ENCODE data around the gene ZNF70. TPM values are rescaled to one million over a fixed set of nuclear protein-coding genes. Genes with fewer than 3 reads are reported as not detected.
A peak's percentile ranks its signal among the peaks of the same experiment; 100 is the strongest.

The ZNF70 gene
- total and polyA plus RNA-seq, 2 of the 13 experiments (the other 11 are each of a cell fraction or from before 2014, with no cell fraction given) = 0.62 to 3.6 TPM

GRCh38 chr22:23774114-23774921 is 23.4 kb upstream of the ZNF70 start (continued):
- no peak for TF ChIP-seq ZNF577 (CRISPR knock-in tag; IDR thresholded peaks at IDR 0.05; ENCODE audit: borderline replicate concordance, low read depth)
- no peak; the same call in 1 of the 2 replicates for TF ChIP-seq GATA4 (IDR thresholded peaks at IDR 0.05; ENCODE audit: borderline replicate concordance, low read depth)
- no peak for TF ChIP-seq JDP2 (CRISPR knock-in tag; IDR thresholded peaks at IDR 0.05; ENCODE audit: borderline replicate concordance)
- no peak for TF ChIP-seq NKX3-1 (CRISPR knock-in tag; IDR thresholded peaks at IDR 0.05)
- TF ChIP-seq MTA3 (CRISPR knock-in tag; IDR thresholded peaks at IDR 0.05) = no peak
- no peak for TF ChIP-seq ZNF652 (CRISPR knock-in tag; IDR thresholded peaks at IDR 0.05; ENCODE audit: borderline replicate concordance, low read depth)
- no peak for TF ChIP-seq THAP7 (CRISPR knock-in tag; IDR thresholded peaks at IDR 0.05)
- TF ChIP-seq PITX1 (CRISPR knock-in tag; IDR thresholded peaks at IDR 0.05) = peak; percentile 94
- TF ChIP-seq, protein P1, sequence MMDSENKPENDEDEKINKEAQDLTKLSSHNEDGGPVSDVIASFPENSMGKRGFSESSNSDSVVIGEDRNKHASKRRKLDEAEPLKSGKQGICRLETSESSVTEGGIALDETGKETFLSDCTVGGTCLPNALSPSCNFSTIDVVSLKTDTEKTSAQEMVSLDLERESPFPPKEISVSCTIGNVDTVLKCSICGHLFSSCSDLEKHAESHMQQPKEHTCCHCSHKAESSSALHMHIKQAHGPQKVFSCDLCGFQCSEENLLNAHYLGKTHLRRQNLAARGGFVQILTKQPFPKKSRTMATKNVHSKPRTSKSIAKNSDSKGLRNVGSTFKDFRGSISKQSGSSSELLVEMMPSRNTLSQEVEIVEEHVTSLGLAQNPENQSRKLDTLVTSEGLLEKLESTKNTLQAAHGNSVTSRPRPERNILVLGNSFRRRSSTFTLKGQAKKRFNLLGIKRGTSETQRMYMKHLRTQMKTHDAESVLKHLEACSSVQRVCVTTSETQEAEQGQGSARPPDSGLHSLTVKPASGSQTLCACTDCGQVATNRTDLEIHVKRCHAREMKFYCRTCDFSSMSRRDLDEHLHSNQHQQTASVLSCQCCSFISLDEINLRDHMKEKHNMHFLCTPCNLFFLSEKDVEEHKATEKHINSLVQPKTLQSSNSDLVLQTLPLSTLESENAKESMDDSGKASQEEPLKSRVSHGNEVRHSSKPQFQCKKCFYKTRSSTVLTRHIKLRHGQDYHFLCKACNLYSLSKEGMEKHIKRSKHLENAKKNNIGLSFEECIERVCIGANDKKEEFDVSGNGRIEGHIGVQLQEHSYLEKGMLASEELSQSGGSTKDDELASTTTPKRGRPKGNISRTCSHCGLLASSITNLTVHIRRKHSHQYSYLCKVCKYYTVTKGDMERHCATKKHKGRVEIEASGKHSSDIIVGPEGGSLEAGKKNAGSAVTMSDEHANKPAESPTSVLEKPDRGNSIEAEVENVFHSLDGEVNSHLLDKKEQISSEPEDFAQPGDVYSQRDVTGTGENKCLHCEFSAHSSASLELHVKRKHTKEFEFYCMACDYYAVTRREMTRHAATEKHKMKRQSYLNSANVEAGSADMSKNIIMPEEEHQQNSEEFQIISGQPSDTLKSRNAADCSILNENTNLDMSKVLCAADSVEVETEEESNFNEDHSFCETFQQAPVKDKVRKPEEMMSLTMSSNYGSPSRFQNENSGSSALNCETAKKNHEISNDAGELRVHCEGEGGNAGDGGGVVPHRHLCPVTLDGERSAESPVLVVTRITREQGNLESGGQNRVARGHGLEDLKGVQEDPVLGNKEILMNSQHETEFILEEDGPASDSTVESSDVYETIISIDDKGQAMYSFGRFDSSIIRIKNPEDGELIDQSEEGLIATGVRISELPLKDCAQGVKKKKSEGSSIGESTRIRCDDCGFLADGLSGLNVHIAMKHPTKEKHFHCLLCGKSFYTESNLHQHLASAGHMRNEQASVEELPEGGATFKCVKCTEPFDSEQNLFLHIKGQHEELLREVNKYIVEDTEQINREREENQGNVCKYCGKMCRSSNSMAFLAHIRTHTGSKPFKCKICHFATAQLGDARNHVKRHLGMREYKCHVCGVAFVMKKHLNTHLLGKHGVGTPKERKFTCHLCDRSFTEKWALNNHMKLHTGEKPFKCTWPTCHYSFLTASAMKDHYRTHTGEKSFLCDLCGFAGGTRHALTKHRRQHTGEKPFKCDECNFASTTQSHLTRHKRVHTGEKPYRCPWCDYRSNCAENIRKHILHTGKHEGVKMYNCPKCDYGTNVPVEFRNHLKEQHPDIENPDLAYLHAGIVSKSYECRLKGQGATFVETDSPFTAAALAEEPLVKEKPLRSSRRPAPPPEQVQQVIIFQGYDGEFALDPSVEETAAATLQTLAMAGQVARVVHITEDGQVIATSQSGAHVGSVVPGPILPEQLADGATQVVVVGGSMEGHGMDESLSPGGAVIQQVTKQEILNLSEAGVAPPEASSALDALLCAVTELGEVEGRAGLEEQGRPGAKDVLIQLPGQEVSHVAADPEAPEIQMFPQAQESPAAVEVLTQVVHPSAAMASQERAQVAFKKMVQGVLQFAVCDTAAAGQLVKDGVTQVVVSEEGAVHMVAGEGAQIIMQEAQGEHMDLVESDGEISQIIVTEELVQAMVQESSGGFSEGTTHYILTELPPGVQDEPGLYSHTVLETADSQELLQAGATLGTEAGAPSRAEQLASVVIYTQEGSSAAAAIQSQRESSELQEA (CRISPR knock-in tag; IDR thresholded peaks at IDR 0.05; ENCODE audit: not compliant biosample characterization) = no peak
- TF ChIP-seq, protein P2, sequence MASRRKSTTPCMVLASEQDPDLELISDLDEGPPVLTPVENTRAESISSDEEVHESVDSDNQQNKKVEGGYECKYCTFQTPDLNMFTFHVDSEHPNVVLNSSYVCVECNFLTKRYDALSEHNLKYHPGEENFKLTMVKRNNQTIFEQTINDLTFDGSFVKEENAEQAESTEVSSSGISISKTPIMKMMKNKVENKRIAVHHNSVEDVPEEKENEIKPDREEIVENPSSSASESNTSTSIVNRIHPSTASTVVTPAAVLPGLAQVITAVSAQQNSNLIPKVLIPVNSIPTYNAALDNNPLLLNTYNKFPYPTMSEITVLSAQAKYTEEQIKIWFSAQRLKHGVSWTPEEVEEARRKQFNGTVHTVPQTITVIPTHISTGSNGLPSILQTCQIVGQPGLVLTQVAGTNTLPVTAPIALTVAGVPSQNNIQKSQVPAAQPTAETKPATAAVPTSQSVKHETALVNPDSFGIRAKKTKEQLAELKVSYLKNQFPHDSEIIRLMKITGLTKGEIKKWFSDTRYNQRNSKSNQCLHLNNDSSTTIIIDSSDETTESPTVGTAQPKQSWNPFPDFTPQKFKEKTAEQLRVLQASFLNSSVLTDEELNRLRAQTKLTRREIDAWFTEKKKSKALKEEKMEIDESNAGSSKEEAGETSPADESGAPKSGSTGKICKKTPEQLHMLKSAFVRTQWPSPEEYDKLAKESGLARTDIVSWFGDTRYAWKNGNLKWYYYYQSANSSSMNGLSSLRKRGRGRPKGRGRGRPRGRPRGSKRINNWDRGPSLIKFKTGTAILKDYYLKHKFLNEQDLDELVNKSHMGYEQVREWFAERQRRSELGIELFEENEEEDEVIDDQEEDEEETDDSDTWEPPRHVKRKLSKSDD (CRISPR knock-in tag; IDR thresholded peaks at IDR 0.05; ENCODE audit: low read depth) = 0 out of 2 replicates have a peak, but pooled peaks have one; percentile 44
- TF ChIP-seq CCDC6 (CRISPR knock-in tag; IDR thresholded peaks at IDR 0.05) = peak; percentile 59; the same call in 1 of the 2 replicates
- no peak for TF ChIP-seq ZNF644 (CRISPR knock-in tag; IDR thresholded peaks at IDR 0.05; ENCODE audit: low read depth)
- TF ChIP-seq TBP (CRISPR knock-in tag; IDR thresholded peaks at IDR 0.05) = 0 out of 2 replicates have a peak, but pooled peaks have one; percentile 38
- peak; percentile 22; the same call in 1 of the 2 replicates for TF ChIP-seq CTCF (CRISPR knock-in tag; IDR thresholded peaks at IDR 0.05)
- TF ChIP-seq ZNF768 (CRISPR knock-in tag; IDR thresholded peaks at IDR 0.05) = peak; percentile 95
